ENCODE data around the gene KIRREL3. TPM values are rescaled to one million over a fixed set of nuclear protein-coding genes. Genes with fewer than 3 reads are reported as not detected.

Gene KIRREL3
- total RNA-seq, 4 donors from 2014 or later: 0.82 to 15.7 (median 1.4) TPM; not detected in 1

GRCh38 chr11:126949066-126949891 lies 51.3 kb downstream of the KIRREL3 start:
- no peak for DNase-seq

DNA sequence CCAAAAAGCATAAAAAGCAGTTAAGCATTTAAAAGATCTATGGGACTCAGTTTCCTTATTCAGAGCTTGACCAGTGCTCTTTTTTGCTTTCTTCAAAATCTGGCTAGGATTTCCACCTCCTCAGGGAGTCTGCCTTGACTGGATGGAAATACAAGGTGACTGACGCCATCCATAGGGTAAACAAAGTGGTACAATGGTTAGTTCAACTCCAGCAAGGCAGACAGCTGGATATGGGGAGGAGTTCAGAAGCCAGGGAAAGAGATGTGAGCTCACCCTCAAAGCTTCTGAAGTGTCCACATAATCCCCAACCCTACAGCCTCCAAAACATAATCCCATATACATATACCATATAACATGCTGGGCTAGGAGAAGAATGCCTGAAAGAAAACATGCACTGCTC lies 52.0 kb downstream of the KIRREL3 start:
- no peak for TF ChIP-seq POLR2AphosphoS5 (IDR thresholded peaks at IDR 0.05)
- TF ChIP-seq EP300 (IDR thresholded peaks at IDR 0.05; ENCODE audit: low read depth): no peak
- TF ChIP-seq CTCF (IDR thresholded peaks at IDR 0.05): no peak
- no peak for TF ChIP-seq POLR2A (IDR thresholded peaks at IDR 0.05)

More at GRCh38 chr11:126949066-126949891, 51.3 kb downstream of the KIRREL3 start:
- Histone ChIP-seq H3K36me3 (no peaks in the 10 kb centered on the region), H3K9me3 (no peaks in the 10 kb centered on the region), H3K4me1 (no peaks in the 10 kb centered on the region), H3K27me3 (no peaks in the 10 kb centered on the region), H3K27ac (no peak overlapping the region), H3K4me3 (no peak overlapping the region)
- no peak for TF ChIP-seq POLR2AphosphoS5 (IDR thresholded peaks at IDR 0.05)
- TF ChIP-seq POLR2A (IDR thresholded peaks at IDR 0.05): no peak
- TF ChIP-seq CTCF (IDR thresholded peaks at IDR 0.05): no peak
- TF ChIP-seq EP300 (IDR thresholded peaks at IDR 0.05; ENCODE audit: low read depth): no peak
- in situ Hi-C loops (cut with MboI; ENCODE audit: low pct_ligation_motif_present in 1 of 4, low pct_unique_long_range_greater_than_20kb in 1 of 4, low sequenced_read_pairs in 3 of 4) (no loop called here), intact Hi-C loops (cut with DNase I; ENCODE audit: low total_unique reads) (no loop called here)
- 78 to 83% methylated on average over 3 to 6 of the region's 6 CpGs for WGBS, 2 donors (ENCODE audit: low coverage in 1 of 2)

DNA sequence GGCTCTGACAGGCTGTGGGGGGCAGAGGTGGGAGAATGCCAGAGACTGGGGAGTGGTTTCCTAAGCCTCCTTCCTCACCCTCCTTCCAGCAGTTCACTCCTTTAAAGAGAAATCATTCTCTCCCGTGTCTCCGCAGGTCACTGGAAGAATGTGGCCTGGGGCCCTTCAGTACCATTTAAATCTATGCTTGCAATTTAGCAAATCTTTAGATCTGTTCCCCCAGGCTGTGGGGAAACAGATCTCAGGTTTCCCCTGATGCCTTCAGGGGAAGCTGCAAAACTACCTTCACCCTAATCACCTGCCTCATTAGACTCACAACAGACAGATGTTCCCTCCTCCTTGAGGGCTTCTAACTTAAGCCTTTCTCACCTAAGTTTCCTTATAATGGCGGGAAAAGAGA lies 55.3 kb downstream of the KIRREL3 start:
- H3K27ac ChIP-seq: no peak overlapping the region
- DNase-seq: no peak
- H3K9me3 ChIP-seq: no peaks in the 10 kb centered on the region
- in situ Hi-C loops (cut with MboI; ENCODE audit: low pct_ligation_motif_present in 1 of 4, low pct_unique_long_range_greater_than_20kb in 1 of 4, low sequenced_read_pairs in 3 of 4): no loop called here
- no peak overlapping the region for H3K4me3 ChIP-seq
- WGBS, 2 donors (ENCODE audit: low coverage in 1 of 2): 86% methylated on average over 3 of the region's 3 CpGs; no CpG with 5 or more reads in 1 of the 2 donors
- H3K27me3 ChIP-seq: no peaks in the 10 kb centered on the region
- no peaks in the 10 kb centered on the region for H3K36me3 ChIP-seq
- intact Hi-C loops (cut with DNase I; ENCODE audit: low total_unique reads): no loop called here
- TF ChIP-seq POLR2A (IDR thresholded peaks at IDR 0.05): no peak
- no peak for TF ChIP-seq EP300 (IDR thresholded peaks at IDR 0.05; ENCODE audit: low read depth)
- TF ChIP-seq CTCF (IDR thresholded peaks at IDR 0.05): no peak
- TF ChIP-seq POLR2AphosphoS5 (IDR thresholded peaks at IDR 0.05): no peak
- H3K4me1 ChIP-seq: no peaks in the 10 kb centered on the region

More for the DNA sequence above, 52.0 kb downstream of the KIRREL3 start:
- 56% methylated on average over 1 of the region's 1 CpG; no CpG with 5 or more reads in 1 of the 2 donors for WGBS, 2 donors (ENCODE audit: low coverage in 1 of 2)
- H3K4me1 ChIP-seq: no peaks in the 10 kb centered on the region
- no peaks in the 10 kb centered on the region for H3K9me3 ChIP-seq
- no peak for DNase-seq
- no peaks in the 10 kb centered on the region for H3K36me3 ChIP-seq
- in situ Hi-C loops (cut with MboI; ENCODE audit: low pct_ligation_motif_present in 1 of 4, low pct_unique_long_range_greater_than_20kb in 1 of 4, low sequenced_read_pairs in 3 of 4): no loop called here
- intact Hi-C loops (cut with DNase I; ENCODE audit: low total_unique reads): no loop called here
- no peak overlapping the region for H3K27ac ChIP-seq
- H3K27me3 ChIP-seq: no peaks in the 10 kb centered on the region
- no peak overlapping the region for H3K4me3 ChIP-seq

- no peaks in the 10 kb centered on the region for H3K4me1 ChIP-seq
- no peak for DNase-seq
- H3K4me3 ChIP-seq: no peak overlapping the region
- intact Hi-C loops (cut with DNase I; ENCODE audit: low total_unique reads) (no loop called here), in situ Hi-C loops (cut with MboI; ENCODE audit: low pct_ligation_motif_present in 1 of 4, low pct_unique_long_range_greater_than_20kb in 1 of 4, low sequenced_read_pairs in 3 of 4) (no loop called here)
- TF ChIP-seq EP300 (IDR thresholded peaks at IDR 0.05; ENCODE audit: low read depth) (no peak), POLR2A (IDR thresholded peaks at IDR 0.05) (no peak), CTCF (IDR thresholded peaks at IDR 0.05) (no peak), POLR2AphosphoS5 (IDR thresholded peaks at IDR 0.05) (no peak)
- H3K36me3 ChIP-seq: no peaks in the 10 kb centered on the region
- no peaks in the 10 kb centered on the region for H3K9me3 ChIP-seq
- no peak overlapping the region for H3K27ac ChIP-seq
- H3K27me3 ChIP-seq: no peaks in the 10 kb centered on the region
- 80 to 83% methylated on average over 3 to 7 of the region's 7 CpGs for WGBS, 2 donors (ENCODE audit: low coverage in 1 of 2)
These were observed 57.3 kb downstream of the KIRREL3 start for GRCh38 chr11:126943316-126943715.
